IgD-negative memory B cell (primary cell): ENCODE data around the gene SMTN. TPM values are rescaled to one million over a fixed set of nuclear protein-coding genes. Genes with fewer than 3 reads are reported as not detected.
"Not testable (repeated sequence)": the region's sequence is repeated elsewhere in the genome, so short reads cannot be mapped to it uniquely, and the experiment has no call there.

ENCODE experiments used
- H3K27ac Mint-ChIP-seq, 3 donors: one replicate each; pipeline ENCODE4 v1.8.0; 2020 to 2022; ENCODE audit warnings: mild to moderate bottlenecking in 3 of 3, mixed read lengths in 3 of 3, moderate library complexity in 1 of 3
- H3K27me3 Mint-ChIP-seq: one replicate; pipeline ENCODE4 v1.8.0; 2021; ENCODE audit warnings: mixed read lengths
- H3K36me3 Mint-ChIP-seq: one replicate; pipeline ENCODE4 v1.8.0; 2020; ENCODE audit warnings: mild to moderate bottlenecking, mixed read lengths
- H3K4me1 Mint-ChIP-seq, 3 donors: one replicate each; pipeline ENCODE4 v1.8.0; 2020 to 2022; ENCODE audit warnings: mixed read lengths in 3 of 3, mild to moderate bottlenecking in 1 of 3
- H3K4me3 Mint-ChIP-seq, 4 donors: one replicate each; pipeline ENCODE4 v1.8.0; 2020 to 2022; ENCODE audit warnings: mild to moderate bottlenecking in 4 of 4, mixed read lengths in 4 of 4, moderate library complexity in 3 of 4
- H3K9me3 Mint-ChIP-seq, 3 donors: one replicate each; pipeline ENCODE4 v1.8.0; 2020 to 2021; ENCODE audit warnings: mixed read lengths in 3 of 3, mild to moderate bottlenecking in 1 of 3
- polyA plus RNA-seq: library from polyadenylated mRNA; unstranded; fragments of 300-500 nt; fragmentation: Illumina TruSeq; gene quantifications from one replicate; pipeline ENCODE4 v1.2.3, GENCODE V29; 2021

SMTN gene
- polyA plus RNA-seq, 1 donor from 2014 or later: 6.0 TPM

- Mint-ChIP-seq H3K4me3 (no peak overlapping the region), H3K36me3 (peaks cover 4% of the 10 kb centered on the region), H3K27me3 (no peaks in the 10 kb centered on the region), H3K27ac (no peak overlapping the region), H3K9me3 (no peaks in the 10 kb centered on the region), H3K4me1 (no peaks in the 10 kb centered on the region)
Observed at GRCh38 chr22:31056986-31057599, 24.0 kb upstream of the SMTN start.

DNA sequence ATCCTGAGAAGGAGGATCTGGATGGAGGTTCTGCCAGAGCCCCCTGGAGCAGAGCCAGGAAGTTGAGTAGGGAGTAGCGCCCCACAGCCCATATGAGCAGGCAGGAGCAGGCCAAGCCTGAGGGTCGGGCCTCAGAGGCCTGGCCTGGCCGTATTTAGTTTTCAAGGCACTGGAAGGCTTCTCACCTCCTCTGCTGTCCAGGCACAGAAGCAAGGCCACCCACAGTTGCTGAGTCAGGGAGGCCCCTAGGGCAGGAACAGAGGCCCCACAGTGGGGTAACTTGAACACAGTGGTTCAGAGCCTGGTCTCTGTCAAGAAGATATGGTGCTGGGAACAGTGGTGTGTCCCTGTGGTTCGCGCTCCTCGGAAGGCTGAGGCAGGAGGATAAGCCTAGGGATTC, 21.5 kb upstream of the SMTN start:
- not testable (repeated sequence) for H3K4me3 Mint-ChIP-seq, H3K4me1 Mint-ChIP-seq, H3K27me3 Mint-ChIP-seq, H3K36me3 Mint-ChIP-seq, H3K27ac Mint-ChIP-seq, H3K9me3 Mint-ChIP-seq

DNA sequence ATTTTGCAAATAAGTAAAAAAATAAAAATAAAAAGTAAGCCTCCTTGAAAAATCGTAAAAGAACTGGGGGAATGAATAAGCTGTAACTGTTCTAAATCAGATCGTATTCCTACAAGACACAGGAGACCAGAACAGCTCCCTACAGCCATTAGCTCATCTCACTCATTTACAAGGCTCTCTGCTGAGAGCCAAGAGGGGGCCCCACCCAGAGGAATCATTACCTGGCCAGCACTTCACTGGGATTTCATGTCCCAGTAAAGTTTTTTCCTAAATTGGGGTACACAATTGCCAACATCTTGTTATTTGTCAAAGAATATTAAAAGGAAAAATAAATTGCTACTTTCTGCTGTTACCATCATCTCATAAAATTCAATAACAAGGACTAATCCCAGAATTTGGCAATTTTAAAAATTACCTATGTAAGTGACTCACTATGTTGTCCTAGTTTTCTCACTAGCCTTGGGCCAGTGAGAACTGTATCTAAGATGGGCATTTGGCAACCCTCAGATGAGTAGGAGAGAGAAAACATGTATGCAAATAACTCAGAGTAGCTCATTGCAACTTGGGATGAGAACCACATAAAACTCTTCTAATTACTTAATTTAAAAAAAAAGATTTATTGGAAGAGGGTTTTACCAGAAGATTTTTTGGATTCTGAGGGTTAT, 18.4 kb upstream of the SMTN start:
- Mint-ChIP-seq H3K4me1 (peaks cover 0 to 6% (median 6%) of the 10 kb centered on the region in 3 donors), H3K36me3 (no peaks in the 10 kb centered on the region), H3K27ac (no peak overlapping the region), H3K9me3 (peaks cover 0 to 8% (median 4%) of the 10 kb centered on the region in 3 donors), H3K27me3 (no peaks in the 10 kb centered on the region), H3K4me3 (no peak overlapping the region)

GRCh38 chr22:31064369-31064768, 16.7 kb upstream of the SMTN start:
- H3K9me3 Mint-ChIP-seq: peaks cover 0 to 8% (median 4%) of the 10 kb centered on the region in 3 donors
- no peak overlapping the region for H3K4me3 Mint-ChIP-seq
- H3K4me1 Mint-ChIP-seq: peaks cover 0 to 6% (median 6%) of the 10 kb centered on the region in 3 donors
- H3K27me3 Mint-ChIP-seq: no peaks in the 10 kb centered on the region
- no peak overlapping the region for H3K27ac Mint-ChIP-seq
- H3K36me3 Mint-ChIP-seq: no peaks in the 10 kb centered on the region

DNA sequence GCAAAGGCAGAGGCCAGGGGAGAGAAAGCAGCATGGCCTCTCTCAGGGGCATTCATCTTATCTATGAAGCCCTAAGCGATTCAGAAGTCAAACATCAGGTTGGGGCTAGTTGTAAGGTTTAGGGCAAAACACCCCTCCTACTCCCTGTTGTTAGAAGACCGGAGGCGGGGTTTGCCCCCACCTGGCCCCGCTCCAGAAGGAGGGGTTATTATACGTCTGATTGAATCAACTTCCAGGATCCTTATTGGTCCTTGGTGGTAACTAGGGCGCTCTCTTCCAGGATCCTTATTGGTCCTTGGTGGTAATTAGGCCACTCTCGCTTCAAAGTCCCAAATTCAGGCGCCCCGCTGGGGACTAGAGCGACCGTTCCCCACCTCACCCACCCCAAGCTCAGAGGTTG, 12.1 kb upstream of the SMTN start:
- peaks cover 0 to 3% (median 2%) of the 10 kb centered on the region in 3 donors for H3K4me1 Mint-ChIP-seq
- H3K4me3 Mint-ChIP-seq: no peak overlapping the region
- no peaks in the 10 kb centered on the region for H3K36me3 Mint-ChIP-seq
- no peaks in the 10 kb centered on the region for H3K27me3 Mint-ChIP-seq
- no peak overlapping the region for H3K27ac Mint-ChIP-seq
- peaks cover 0 to 3% (median 2%) of the 10 kb centered on the region in 3 donors for H3K9me3 Mint-ChIP-seq

- not testable (repeated sequence) for H3K27me3 Mint-ChIP-seq, H3K36me3 Mint-ChIP-seq, H3K27ac Mint-ChIP-seq, H3K4me1 Mint-ChIP-seq, H3K4me3 Mint-ChIP-seq, H3K9me3 Mint-ChIP-seq
Observed at GRCh38 chr22:31069691-31070314, 11.3 kb upstream of the SMTN start.

- not testable (repeated sequence) for H3K36me3 Mint-ChIP-seq
- H3K27ac Mint-ChIP-seq: peak overlapping the region in 1 of 3 donors; percentile 22
Observed at GRCh38 chr22:31073125-31073524, 8.0 kb upstream of the SMTN start.

DNA sequence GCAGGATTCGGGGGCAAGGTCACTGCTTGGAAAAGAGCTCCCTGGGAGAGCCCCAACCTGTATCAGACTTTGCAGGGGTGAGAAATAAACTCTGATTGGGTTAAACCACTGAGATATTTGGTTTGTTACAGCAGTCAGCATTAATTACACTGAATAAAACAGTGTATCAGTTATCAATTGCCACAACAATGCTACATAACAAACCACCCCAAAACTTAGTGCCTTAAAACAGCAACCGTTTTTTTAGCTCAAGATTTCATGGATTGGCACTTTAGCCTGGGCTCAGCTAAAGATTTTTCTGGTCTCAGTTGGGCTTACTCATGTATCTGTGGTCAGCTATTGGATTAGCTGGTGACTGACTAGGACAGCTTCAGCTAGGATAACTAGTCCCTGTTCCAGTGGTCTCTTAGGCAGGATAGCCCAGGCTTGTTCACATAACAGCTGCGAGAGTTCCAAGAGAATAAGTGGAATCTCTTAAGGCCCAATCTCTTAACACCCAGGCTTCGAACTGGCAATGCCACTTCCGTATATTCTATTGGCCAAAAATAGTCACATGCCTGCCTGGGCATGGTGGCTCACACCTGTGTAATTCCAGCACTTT, 7.5 kb upstream of the SMTN start:
- not testable (repeated sequence) for H3K36me3 Mint-ChIP-seq, H3K9me3 Mint-ChIP-seq, H3K27ac Mint-ChIP-seq, H3K27me3 Mint-ChIP-seq, H3K4me3 Mint-ChIP-seq, H3K4me1 Mint-ChIP-seq

More at GRCh38 chr22:31073125-31073524, 8.0 kb upstream of the SMTN start:
- H3K4me1 Mint-ChIP-seq, H3K4me3 Mint-ChIP-seq, H3K27me3 Mint-ChIP-seq, H3K9me3 Mint-ChIP-seq: not testable (repeated sequence)

DNA sequence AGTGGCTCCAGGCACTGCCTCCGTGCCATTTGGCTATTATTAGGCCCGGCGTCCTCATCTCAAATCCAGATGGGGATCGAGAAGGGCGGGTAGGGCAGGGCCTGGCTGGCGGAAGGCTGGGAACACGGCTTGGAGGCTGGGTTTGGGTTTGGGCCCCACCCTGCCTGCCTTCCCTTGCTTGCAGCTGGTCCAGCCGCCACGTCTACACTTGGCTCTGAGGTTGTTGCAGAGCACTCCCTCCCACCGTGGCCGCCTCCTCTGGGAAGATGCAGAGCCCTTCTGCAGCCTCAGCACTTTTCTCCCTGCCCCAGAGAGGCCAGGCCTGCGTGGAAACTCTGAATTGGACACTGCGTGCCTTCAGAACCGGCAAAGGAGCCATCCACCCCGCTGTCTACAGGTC, 5.2 kb upstream of the SMTN start:
- no peak overlapping the region for H3K27ac Mint-ChIP-seq

GRCh38 chr22:31077681-31078080, 3.4 kb upstream of the SMTN start:
- H3K4me1 Mint-ChIP-seq: peaks cover 0 to 12% (median 12%) of the 10 kb centered on the region in 3 donors
- no peaks in the 10 kb centered on the region for H3K27me3 Mint-ChIP-seq
- H3K9me3 Mint-ChIP-seq: no peaks in the 10 kb centered on the region
- no peaks in the 10 kb centered on the region for H3K36me3 Mint-ChIP-seq
- no peak overlapping the region for H3K27ac Mint-ChIP-seq
- no peak overlapping the region for H3K4me3 Mint-ChIP-seq

More for the DNA sequence above, 5.2 kb upstream of the SMTN start:
- Mint-ChIP-seq H3K4me1 (peaks cover 0 to 4% (median 4%) of the 10 kb centered on the region in 3 donors), H3K4me3 (no peak overlapping the region), H3K9me3 (no peaks in the 10 kb centered on the region), H3K27me3 (no peaks in the 10 kb centered on the region), H3K36me3 (no peaks in the 10 kb centered on the region)

DNA sequence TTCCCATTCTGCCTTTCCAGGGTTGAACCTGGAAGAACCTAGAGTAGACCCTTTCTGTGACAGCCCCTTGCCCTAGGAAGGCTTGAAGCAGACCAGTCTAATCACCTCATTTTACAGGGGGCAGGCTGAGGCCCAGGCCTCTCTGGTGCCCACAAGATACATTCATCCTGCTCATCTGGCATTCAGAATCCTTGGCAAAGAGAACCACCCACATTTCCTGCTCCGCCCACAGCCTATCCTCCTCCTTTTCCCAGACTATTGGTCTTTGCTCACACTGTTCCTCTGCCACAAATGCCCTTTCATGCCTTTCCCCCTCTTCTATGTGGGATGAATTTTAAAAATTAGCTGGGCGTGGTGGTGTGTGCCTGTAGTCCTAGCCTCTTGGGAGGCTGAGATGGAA, 2.7 kb upstream of the SMTN start:
- H3K9me3 Mint-ChIP-seq, H3K27ac Mint-ChIP-seq, H3K36me3 Mint-ChIP-seq, H3K4me3 Mint-ChIP-seq, H3K27me3 Mint-ChIP-seq: not testable (repeated sequence)
- H3K4me1 Mint-ChIP-seq: peaks cover 0 to 14% (median 12%) of the 10 kb centered on the region in 3 donors

DNA sequence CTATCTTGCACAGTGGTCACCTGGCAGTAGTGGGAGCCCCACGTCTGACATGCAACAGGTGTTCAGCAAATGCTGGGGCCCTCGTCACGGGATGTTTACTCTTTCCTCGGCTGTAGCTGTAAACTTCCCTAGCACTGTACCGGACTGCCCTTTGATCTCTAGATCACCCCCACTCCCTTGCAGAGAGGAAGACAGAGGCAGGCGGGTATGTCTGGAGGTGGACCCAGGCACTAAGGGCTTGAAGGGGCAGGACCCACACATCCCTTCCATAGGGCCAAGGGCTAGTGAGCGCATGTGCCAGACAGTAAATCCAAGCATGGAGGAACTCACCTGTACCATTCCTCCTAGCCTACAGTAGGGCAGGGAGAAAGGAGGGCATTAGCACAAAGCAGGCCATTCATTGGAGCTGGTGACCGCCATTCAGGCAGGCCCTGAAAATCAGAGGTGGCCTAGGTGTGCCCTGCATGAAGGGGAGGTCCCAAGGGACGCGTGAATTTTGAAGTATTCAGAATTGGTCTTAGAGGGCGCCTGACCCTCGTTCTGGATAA, 1.9 kb upstream of the SMTN start:
- Mint-ChIP-seq H3K4me3 (no peak overlapping the region), H3K4me1 (peaks cover 5 to 20% (median 17%) of the 10 kb centered on the region in 3 donors), H3K27ac (peak overlapping the region in 1 of 3 donors; percentile 71)

DNA sequence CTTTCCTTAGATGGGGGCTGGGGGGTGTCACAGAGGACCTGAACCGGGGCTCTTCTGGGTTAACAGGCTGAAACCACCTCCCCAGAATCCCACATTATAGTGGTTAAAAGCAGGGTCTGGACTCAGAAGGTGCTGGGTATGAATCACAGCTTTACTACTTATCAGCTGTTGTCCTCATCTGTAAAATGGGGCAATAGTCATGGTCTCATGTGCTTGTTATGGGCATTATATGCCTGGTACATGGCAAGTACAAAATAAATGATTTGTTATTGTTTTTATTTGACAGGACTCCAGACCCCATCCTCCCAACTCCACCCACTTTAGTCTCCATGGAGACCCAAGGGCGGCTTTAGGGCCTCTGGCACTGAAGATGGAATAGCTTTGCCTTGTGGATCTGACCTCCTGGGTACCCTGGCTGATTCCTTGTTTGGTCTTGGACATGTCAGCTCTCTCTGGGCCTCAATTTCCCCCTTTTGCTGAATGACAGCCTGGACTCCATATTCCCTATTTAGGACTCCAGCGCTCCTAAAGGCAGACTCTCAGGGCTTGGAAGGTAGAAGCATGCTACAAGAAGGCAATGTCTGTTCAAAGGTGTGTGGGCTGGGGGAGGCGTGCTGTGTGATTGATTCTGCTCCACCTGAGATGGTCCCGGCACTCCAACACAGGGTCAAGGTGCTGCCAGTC, 812 bp upstream of the SMTN start:
- Mint-ChIP-seq H3K4me3 (peak overlapping the region; percentile 68 to 97 (median 92)), H3K27ac (peak overlapping the region in 2 of 3 donors; percentile 57 to 59)

More for the DNA sequence above, 1.9 kb upstream of the SMTN start:
- Mint-ChIP-seq H3K9me3 (no peaks in the 10 kb centered on the region), H3K36me3 (no peaks in the 10 kb centered on the region), H3K27me3 (no peaks in the 10 kb centered on the region)

DNA sequence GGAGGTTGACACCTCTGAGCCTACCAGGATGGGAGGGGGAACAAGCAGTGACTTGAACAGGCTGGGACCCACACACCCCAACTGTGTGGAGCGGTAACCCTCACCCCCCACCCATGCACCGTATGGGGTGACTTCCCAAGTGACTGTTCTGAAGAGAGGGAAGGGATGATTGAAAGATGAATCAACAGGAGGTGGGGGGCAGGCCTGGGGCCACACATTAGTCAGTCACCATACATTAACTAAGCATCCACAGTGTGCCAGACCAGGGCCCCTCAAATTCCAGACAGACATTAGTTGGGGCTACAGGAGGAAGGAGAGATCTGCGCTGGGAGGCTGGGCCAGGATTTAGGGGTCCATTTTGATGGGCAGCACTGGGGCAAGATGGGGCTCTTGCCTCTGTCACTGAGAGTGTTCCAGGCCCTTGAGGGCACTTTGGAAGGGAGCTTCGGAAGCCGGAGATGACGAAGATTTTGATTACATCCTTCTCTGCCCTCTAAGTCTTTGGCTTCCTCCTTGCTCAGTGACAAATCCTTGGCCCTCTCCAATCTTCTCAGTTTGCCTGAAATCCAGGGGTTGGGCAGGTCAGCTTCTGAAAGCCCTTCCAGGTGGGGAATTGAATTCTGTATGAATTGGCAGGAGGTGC, 966 bp downstream of the SMTN start:
- H3K4me3 Mint-ChIP-seq: peak overlapping the region; percentile 21 to 97 (median 89)
- no peak overlapping the region for H3K27ac Mint-ChIP-seq
- H3K4me1 Mint-ChIP-seq: peaks cover 8 to 25% (median 17%) of the 10 kb centered on the region in 3 donors
- no peaks in the 10 kb centered on the region for H3K9me3 Mint-ChIP-seq
- H3K27me3 Mint-ChIP-seq: no peaks in the 10 kb centered on the region
- no peaks in the 10 kb centered on the region for H3K36me3 Mint-ChIP-seq

More for the DNA sequence above, 812 bp upstream of the SMTN start:
- Mint-ChIP-seq H3K36me3 (no peaks in the 10 kb centered on the region), H3K4me1 (peaks cover 8 to 22% (median 17%) of the 10 kb centered on the region in 3 donors), H3K27me3 (no peaks in the 10 kb centered on the region), H3K9me3 (no peaks in the 10 kb centered on the region)
